ENCODE measurements around the gene CELF2.
A peak's percentile ranks its signal among the peaks of the same experiment; 100 is the strongest.

CELF2 gene

DNA sequence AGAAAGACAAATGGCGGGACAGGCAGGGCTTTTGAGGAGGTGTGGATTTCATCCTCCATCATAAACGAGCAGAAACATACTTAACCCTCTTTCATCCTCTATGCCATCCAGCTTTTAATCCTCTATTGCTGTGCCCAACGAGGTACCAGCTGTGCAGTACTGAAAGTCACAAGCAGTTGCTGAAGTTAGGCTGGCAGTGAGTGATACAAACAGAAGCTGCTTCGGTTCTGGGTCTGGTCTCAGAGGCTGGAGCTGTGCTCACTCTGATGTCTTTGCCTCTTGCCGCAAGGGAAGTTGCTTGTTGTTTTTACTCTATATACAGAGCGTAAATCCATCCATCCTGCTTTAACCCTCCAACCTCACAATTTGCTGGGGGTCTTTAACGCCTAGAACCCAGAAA is 235.2 kb downstream of the CELF2 start:
- no peak for TF ChIP-seq CTCF (conservative IDR thresholded peaks at IDR 0.05)
- no peak overlapping the region for H3K27ac ChIP-seq

DNA sequence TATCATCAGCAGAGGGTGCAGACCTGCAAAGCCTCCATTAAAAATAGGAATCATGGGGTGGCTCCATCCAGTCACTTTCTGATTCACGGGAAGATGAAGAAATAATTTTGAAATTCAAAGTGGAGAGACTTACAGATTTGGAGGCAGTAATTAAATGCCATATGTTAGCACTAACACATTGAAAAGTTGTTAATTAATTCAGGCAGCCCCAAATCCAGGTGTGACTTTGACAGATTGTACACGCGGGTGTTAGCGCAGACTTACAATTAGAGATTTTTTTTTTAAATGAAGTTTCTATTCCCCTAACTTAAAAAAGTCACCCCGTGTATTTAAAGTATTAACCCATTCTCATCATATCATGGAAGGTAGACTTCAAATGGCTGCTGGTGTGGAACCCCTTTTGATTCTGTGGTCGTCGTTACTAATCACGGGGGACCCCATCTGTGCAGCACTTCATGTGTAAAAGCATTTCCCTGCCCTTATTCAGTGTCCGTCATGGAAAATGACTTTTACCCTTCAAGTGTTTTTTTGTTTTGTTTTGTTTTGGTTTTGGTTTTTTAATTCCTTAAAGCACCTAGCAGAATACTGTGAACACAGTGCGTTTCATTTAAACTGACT is 235.8 kb downstream of the CELF2 start:
- no peak overlapping the region for H3K27ac ChIP-seq
- TF ChIP-seq CTCF (conservative IDR thresholded peaks at IDR 0.05) = no peak

GRCh38 chr10:11255156-11255555 is 237.5 kb downstream of the CELF2 start:
- no peak overlapping the region for H3K27ac ChIP-seq
- TF ChIP-seq CTCF (conservative IDR thresholded peaks at IDR 0.05) = no peak

DNA sequence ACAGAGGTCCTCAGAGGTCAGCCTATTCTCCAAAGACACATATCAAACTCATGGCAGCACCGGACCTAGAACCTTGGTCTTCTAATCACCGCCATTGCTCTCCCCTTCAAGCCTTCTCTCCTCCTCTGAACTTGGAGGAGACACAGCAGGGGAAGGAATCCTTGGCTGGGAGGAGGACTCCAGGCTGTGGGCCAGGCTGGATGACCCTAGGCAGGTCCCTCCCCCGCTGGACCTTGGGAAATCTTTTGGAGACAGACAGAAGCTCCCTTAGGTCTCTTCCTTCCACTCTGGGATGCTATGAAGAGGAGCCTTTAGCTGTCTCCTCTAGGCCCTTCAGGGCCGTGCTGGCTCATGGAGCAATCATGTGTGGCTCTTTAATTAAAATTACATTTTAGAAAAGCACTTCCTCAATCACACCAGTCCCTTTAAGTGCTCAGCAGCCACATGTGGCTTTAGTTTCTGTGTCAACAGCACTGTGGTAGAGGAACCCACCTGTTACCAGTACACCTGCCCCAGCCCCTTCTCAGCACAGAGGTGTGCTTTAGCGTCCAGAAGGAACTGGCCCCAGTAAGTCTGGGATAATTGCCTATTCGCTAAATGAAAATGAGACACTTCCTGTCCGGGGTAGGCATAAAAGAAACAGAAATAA is 238.2 kb downstream of the CELF2 start:
- no peak for TF ChIP-seq CTCF (conservative IDR thresholded peaks at IDR 0.05)
- H3K27ac ChIP-seq = no peak overlapping the region

DNA sequence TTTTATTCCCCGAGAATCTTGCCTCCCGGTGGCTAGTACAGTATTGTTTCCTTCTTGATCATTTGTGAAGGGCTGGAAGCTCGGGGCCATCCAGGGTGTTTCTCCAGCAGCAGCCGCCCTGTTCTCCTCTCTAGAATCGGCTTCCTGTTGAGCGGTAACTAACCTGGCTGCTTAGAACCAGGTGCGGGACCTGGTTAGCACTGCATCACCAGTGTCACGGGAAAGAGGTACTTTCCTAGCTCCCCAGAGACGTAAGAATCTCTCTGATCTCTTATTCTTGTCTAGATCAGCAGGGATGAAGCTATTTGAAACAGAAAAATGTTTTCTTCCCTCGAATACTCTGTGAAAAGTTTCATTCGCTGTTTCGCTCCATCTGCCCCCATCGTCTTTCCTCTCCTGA is 239.2 kb downstream of the CELF2 start:
- TF ChIP-seq CTCF (conservative IDR thresholded peaks at IDR 0.05) = no peak
- H3K27ac ChIP-seq = no peak overlapping the region

GRCh38 chr10:11257440-11258090 is 239.9 kb downstream of the CELF2 start:
- H3K27ac ChIP-seq = no peak overlapping the region
- no peak for TF ChIP-seq CTCF (conservative IDR thresholded peaks at IDR 0.05)

GRCh38 chr10:11260170-11260569 is 242.5 kb downstream of the CELF2 start:
- peak; percentile 60 for TF ChIP-seq CTCF (conservative IDR thresholded peaks at IDR 0.05)
- H3K27ac ChIP-seq = no peak overlapping the region
